ENCODE measurements around the gene RNASE1. TPM values are rescaled to one million over a fixed set of nuclear protein-coding genes. Genes with fewer than 3 reads are reported as not detected.

RNASE1 gene
- total and polyA plus RNA-seq, 9 of the 15 experiments (the other 6 are each of a cell fraction or from before 2014, with no cell fraction given) = 6.4 to 33.3 (median 13.9) TPM

DNA sequence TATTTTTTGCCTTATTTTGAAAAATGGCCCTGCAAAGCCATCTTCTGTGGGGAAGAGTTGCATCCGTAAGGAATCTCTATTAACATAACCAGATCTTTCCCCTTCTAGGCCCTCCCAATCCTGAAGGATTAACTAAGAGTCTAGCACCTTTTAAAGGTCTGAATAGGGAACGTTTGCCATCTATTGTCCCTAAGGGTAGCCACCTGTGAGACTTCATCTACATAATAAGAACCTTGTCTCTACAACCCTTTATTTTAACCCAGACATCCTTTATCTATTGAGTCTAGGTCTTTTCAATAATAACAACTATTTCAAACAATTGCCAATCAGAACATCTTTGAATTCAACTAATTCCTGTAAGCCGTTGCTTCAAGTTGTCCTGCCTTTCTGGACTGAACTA is 30.0 kb downstream of the RNASE1 start (continued):
- no peak for TF ChIP-seq SAFB (IDR thresholded peaks at IDR 0.05; ENCODE audit: borderline replicate concordance, low read depth, low read length)
- no peak for TF ChIP-seq ESRRB (CRISPR knock-in tag; IDR thresholded peaks at IDR 0.05; ENCODE audit: borderline replicate concordance)
- TF ChIP-seq TARDBP (IDR thresholded peaks at IDR 0.05) = no peak
- TF ChIP-seq ZNF778 (CRISPR knock-in tag; IDR thresholded peaks at IDR 0.05) = no peak
- no peak for TF ChIP-seq ILF3 (IDR thresholded peaks at IDR 0.05; ENCODE audit: borderline replicate concordance)

GRCh38 chr14:20769421-20769820 is 33.2 kb downstream of the RNASE1 start:
- Histone ChIP-seq H3K4me2 (ENCODE audit: insufficient read depth, low read length) (no peak overlapping the region), H3K79me2 (ENCODE audit: control insufficient read depth, insufficient read depth, low read length) (no peaks in the 10 kb centered on the region), H2AFZ (ENCODE audit: low read depth, low read length) (no peak overlapping the region), H4K20me1 (replicated peaks; ENCODE audit: control insufficient read depth, insufficient read depth, low read length) (no peaks in the 10 kb centered on the region), H3K9ac (ENCODE audit: insufficient read depth in 1 of 2, low read depth in 2 of 2, low read length in 2 of 2) (no peak overlapping the region), H3K27ac (ENCODE audit: extremely low read depth, low read depth, low read length) (no peak overlapping the region), H3K9me3 (replicated peaks; ENCODE audit: control insufficient read depth, insufficient read depth, low read depth, low read length) (no peaks in the 10 kb centered on the region), H3K9me1 (ENCODE audit: control insufficient read depth, insufficient read depth, low read length) (no peaks in the 10 kb centered on the region), H3K4me3 (no peak overlapping the region), H3K36me3 (ENCODE audit: control insufficient read depth, insufficient read depth, low read length) (no peaks in the 10 kb centered on the region), H3K4me1 (replicated peaks in 1 of 2; ENCODE audit: control insufficient read depth in 2 of 2, insufficient read depth in 2 of 2, low read length in 2 of 2) (no peaks in the 10 kb centered on the region; a peak in 1 of 5 replicates), H3K27me3 (ENCODE audit: control insufficient read depth in 2 of 2, insufficient read depth in 2 of 2, low read length in 2 of 2) (no peaks in the 10 kb centered on the region)
- TF ChIP-seq SAFB (IDR thresholded peaks at IDR 0.05; ENCODE audit: borderline replicate concordance, low read depth, low read length) (no peak), SMARCA5 (IDR thresholded peaks at IDR 0.05) (no peak)
- no TSS peak for BruUV-seq (replicated peaks)
- DNase-seq (ENCODE audit: extremely low read depth in 1 of 4, low spot score in 3 of 4) (no peak), ATAC-seq (no peak), FAIRE-seq (no peak)
- intact Hi-C loops (cut with micrococcal nuclease) (no loop called here), in situ Hi-C loops (cut with MboI) (no loop called here)
- 54% methylated on average over 3 of the region's 3 CpGs for WGBS (ENCODE audit: insufficient coverage, low coverage, missing lambda C conversion rate)
- POLR2A ChIA-PET = interaction anchor here (0.8 kb wide), 1 partner anchor 12 kb away, joined by 3 read pairs; the partner anchor contains the start of gene RNASE6
- CTCF ChIA-PET (ENCODE audit: low intra/inter-chr PET ratio) = no interaction called here

DNA sequence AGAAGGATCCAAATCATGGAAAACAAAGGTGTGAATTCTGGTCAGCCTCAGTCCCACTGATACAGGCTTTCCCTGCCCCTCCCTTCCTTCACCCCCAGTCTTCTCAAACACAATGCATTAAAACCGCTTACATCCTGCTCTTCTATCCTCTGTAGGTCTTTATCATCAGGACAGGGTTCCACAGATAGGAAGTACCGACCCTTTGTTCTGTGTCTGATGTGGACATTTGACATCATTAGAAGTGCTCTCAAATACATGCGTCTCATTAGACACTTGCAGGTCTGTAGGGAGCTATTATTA is 34.1 kb downstream of the RNASE1 start:
- no peak overlapping the region for H3K9ac ChIP-seq (ENCODE audit: insufficient read depth in 1 of 2, low read depth in 2 of 2, low read length in 2 of 2)
- CTCF ChIA-PET (ENCODE audit: low intra/inter-chr PET ratio) = no interaction called here
- H3K27ac ChIP-seq (ENCODE audit: extremely low read depth, low read depth, low read length) = no peak overlapping the region
- ATAC-seq = no peak
- POLR2A ChIA-PET = no interaction called here
- H3K4me1 ChIP-seq (replicated peaks in 1 of 2; ENCODE audit: control insufficient read depth in 2 of 2, insufficient read depth in 2 of 2, low read length in 2 of 2) = no peaks in the 10 kb centered on the region; a peak in 1 of 5 replicates
- TF ChIP-seq CHD2 (IDR thresholded peaks at IDR 0.05; ENCODE audit: low read depth, low read length) = no peak
- no peak for TF ChIP-seq TCF3 (CRISPR knock-in tag; IDR thresholded peaks at IDR 0.05)
- no peak for TF ChIP-seq ZNF436 (CRISPR knock-in tag; IDR thresholded peaks at IDR 0.05)
- no peak for TF ChIP-seq SNIP1 (IDR thresholded peaks at IDR 0.05; ENCODE audit: low read depth)
- no peak for FAIRE-seq
- in situ Hi-C loops (cut with MboI) (no loop called here), intact Hi-C loops (cut with micrococcal nuclease) (no loop called here)
- no peak overlapping the region for H3K4me2 ChIP-seq (ENCODE audit: insufficient read depth, low read length)
- no peak for DNase-seq (ENCODE audit: extremely low read depth in 1 of 4, low spot score in 3 of 4)
- no peaks in the 10 kb centered on the region for H3K79me2 ChIP-seq (ENCODE audit: control insufficient read depth, insufficient read depth, low read length)
- no peaks in the 10 kb centered on the region for H3K27me3 ChIP-seq (ENCODE audit: control insufficient read depth in 2 of 2, insufficient read depth in 2 of 2, low read length in 2 of 2)
- WGBS (ENCODE audit: insufficient coverage, low coverage, missing lambda C conversion rate) = 0% methylated on average over 1 of the region's 3 CpGs
- H3K4me3 ChIP-seq = no peak overlapping the region
- no peaks in the 10 kb centered on the region for H4K20me1 ChIP-seq (replicated peaks; ENCODE audit: control insufficient read depth, insufficient read depth, low read length)
- BruUV-seq (replicated peaks) = no TSS peak
- no peaks in the 10 kb centered on the region for H3K9me1 ChIP-seq (ENCODE audit: control insufficient read depth, insufficient read depth, low read length)
- H2AFZ ChIP-seq (ENCODE audit: low read depth, low read length) = no peak overlapping the region
- H3K9me3 ChIP-seq (replicated peaks; ENCODE audit: control insufficient read depth, insufficient read depth, low read depth, low read length) = no peaks in the 10 kb centered on the region
- H3K36me3 ChIP-seq (ENCODE audit: control insufficient read depth, insufficient read depth, low read length) = no peaks in the 10 kb centered on the region

Measured in K562 (cell line).